NCI-H1930 (cell line): Measurements from ENCODE around the gene ATXN7.

ENCODE experiments used
- DNase-seq, 2 experiments: peaks; one replicate each; lab custom pipeline; 2025; lab: John Stamatoyannopoulos, UW

Gene ATXN7

DNA sequence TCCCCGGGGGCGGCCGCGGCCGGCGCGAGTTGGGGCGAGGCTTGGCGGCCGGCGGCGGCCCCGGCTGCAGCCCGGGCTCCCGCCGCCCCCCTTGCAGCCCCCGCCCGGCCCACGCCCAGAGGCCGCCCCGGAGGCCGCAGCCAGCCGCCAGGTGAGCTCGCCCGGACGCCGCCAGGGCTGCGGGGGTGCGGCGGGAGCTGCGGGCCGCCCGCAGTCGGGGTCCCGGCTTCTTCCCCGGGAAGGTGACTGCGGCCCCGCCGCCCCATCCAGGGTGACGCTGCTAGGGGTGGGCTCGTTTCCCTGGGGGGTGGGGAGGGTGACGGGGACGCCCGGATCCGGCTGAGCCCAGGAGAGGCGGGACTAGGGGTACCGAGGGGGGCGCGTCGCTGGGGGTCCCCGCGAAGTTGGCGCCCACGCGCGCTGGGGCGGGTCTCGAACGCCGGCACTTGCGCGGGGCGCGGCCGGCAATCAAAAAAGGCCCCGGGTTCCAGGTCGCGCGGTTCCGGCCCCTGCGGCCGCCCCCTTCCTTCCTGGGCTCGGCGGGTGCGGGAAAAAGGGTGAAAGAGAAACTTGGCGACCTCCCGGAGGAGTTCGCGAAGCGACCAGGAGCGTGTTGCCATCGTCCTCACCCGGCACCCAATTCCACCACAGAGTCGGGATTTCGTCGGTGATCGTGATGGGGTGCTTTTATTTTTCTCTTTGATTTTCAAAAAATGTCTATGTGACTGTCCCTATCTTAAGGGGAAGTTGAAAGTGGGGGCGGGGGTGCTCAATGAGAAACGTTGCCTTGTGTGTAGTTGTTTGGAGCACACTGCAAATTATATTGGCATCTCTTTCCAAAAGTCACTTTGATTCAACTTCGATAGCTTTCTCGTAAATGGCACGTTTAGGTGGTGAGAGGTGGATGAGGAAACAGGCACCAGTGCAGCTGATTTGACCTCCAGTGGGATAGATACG lies 619 bp downstream of the ATXN7 start:
- DNase-seq, result no peak

DNA sequence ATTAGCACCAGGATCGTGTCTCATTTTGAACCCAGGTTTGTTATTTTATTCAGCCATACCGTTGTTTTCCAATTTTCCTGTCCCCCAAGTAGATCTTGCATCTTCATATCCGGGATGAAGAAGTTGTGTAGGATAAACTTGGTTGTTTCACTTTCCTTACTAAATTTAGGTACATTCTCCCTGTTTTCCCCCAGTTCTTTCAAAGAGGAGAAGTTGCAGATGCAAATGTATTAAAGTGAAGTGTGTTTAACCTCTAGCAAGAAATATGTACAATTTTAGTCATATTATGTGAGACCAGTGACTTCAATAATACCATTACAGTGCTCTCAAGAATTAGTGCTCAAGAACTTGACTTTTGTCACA lies 1.3 kb downstream of the ATXN7 start:
- DNase-seq, result no peak

- no peak for DNase-seq
Measured at GRCh38 chr3:63867225-63867624, 3.6 kb downstream of the ATXN7 start.

- no peak for DNase-seq
Measured at GRCh38 chr3:63869940-63870614, 6.4 kb downstream of the ATXN7 start.

DNA sequence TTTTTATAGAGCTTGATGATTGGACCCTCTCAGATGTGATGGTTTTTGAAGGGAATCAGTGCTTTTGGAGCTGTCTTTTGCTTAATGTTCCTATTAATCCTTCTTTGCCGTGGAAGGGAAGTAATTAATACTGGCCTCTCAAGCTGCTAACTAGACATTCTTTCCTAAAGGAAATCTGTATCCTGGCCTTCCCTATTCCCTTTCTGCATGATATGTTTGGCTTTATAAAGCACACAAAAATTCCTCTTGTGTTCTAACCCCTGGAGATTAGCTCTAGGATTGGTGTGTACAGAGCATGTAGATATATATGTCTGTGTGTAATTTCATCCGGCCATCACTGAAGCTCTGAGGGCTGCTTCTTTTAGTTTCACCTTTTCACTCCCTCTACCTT lies 6.9 kb downstream of the ATXN7 start:
- DNase-seq, result no peak

DNA sequence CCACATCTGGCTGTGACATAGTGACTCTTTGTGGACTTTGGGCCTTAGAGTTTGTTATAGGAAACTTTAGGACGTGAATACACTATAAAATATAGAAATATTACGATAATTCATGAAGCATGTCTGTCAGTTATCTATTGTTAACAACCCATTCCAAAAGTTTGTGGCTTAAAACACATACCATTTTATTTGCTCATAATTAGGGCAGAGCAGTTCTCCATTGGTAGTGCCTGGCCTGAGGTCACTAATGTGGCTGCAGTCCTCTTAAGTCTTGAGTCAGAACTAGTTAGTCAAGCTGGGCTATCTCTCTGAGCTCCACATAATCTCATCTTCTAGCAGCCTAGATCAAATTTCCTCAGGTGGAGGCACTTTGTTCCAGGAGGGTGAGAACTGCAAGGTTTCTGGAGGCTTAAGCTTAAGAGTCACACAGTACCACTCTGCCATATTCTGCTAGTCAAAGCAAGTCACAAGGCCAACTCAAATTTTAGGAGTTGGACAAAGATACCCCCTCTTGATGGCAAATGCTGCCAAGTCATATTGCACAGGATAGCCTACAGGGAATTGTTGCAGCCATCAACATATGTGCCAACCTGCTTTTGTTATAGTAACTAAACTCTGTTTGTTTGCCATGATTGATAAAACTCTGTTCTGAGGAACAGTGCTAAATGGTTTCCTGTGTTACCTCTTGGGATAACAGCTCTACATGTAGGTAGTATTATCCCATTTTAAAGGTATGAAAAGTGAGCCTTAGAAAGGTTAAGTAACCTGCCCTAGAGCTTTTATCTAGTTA lies 8.7 kb downstream of the ATXN7 start:
- no peak for DNase-seq

- no peak for DNase-seq
Measured at GRCh38 chr3:63874769-63875168, 11.1 kb downstream of the ATXN7 start.

DNA sequence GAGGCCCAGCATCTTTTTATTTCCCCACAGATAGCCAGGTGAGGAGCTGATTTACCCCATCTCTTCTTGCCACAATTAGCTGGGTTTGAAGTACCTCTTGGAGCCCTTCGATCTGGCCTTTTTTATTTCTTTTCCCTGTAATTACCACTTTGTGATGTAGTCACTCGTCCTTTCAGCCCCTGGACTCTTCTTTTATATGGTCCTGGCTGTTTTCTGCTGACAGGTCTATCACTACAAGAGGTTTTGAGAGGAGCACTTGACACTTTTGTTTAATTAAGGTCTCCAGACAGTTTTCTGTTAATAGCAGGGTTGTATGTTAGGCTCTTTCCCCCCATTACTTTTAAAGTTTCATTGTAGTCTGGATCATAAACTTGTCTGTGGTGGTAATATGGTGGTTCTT lies 11.8 kb downstream of the ATXN7 start:
- no peak for DNase-seq

GRCh38 chr3:63876260-63876659 lies 12.6 kb downstream of the ATXN7 start:
- no peak for DNase-seq

- no peak for DNase-seq
Measured at GRCh38 chr3:63877737-63878393, 14.2 kb downstream of the ATXN7 start.

DNA sequence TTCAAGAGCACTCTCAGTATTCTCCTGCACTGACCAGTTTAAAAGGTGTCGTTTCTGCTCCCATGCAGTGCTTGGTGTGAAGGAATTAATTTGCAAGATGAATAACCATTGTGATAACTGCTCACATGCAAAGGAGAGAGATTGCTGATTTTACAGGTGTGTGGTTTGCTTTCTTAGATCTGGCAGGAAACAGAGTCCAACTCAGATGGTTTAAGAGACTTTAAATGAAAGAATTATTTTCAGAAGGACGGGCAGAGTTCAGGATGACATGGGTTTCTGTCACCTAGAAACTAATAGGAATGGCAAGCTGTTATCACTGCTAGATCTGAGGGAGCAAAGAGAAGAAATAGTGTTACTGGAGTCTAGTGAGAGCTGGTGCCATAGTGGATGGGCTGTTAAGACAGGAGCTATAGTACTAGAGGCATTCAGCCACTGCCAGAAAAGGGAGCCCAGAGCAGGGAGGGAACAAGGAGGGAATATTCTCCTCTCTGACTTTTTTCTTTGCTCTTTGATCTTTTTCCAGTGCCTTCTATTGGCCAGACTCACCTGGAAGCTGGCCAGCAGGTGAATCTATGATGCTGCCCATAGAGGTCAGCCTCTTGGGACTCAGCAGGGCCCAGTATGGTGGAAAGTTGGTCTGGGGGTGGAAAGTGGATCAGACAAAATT lies 14.9 kb downstream of the ATXN7 start:
- no peak for DNase-seq

GRCh38 chr3:63880653-63881052 lies 17.0 kb downstream of the ATXN7 start:
- DNase-seq, result no peak

- DNase-seq, result no peak
Measured at GRCh38 chr3:63886858-63887257, 23.2 kb downstream of the ATXN7 start.

DNA sequence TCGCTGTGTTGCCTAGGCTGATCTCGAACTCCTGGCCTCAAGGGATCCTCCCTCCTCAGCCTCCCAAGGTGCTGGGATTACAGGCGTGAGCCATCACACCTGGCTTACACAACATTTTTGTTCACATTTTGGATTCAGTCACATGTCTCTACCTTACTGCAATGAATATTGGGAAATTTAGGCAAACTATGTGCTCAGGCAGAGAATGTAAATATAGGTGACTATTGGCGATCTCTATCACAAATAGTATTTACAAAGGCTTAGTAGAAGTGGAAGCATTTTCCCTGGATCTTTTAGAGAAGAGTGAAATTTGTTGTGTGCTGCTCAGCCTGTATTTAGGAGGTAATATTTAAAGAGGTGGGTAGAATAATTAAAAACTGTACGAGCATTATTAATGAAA lies 27.9 kb downstream of the ATXN7 start:
- no peak for DNase-seq

DNA sequence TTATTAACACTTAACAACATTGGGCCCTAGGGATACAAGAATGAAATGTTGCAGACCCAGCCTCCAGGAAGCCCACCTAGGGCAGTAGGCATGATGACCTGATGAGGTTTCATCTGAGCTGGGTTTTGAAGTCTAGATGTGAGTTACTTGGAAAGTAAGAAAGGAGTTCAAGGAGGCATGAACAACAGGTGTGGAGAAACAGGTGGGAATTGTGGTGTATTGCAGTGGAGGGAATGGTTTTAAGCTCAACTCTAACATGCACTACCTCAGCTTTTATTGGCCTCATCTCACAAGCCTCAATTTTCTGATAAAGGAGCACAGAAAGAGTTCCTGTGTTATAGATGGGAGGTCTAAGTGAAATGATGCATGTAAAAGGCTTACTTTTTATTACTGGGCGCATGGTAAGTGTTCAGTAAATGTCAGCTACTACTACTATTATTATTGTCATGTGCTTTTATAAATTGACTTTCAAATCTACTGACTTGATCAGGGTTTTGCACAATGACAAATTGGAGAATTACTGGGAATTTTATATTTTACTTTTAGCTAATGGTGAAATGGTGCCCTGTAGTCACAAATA lies 29.2 kb downstream of the ATXN7 start:
- DNase-seq, result no peak

DNA sequence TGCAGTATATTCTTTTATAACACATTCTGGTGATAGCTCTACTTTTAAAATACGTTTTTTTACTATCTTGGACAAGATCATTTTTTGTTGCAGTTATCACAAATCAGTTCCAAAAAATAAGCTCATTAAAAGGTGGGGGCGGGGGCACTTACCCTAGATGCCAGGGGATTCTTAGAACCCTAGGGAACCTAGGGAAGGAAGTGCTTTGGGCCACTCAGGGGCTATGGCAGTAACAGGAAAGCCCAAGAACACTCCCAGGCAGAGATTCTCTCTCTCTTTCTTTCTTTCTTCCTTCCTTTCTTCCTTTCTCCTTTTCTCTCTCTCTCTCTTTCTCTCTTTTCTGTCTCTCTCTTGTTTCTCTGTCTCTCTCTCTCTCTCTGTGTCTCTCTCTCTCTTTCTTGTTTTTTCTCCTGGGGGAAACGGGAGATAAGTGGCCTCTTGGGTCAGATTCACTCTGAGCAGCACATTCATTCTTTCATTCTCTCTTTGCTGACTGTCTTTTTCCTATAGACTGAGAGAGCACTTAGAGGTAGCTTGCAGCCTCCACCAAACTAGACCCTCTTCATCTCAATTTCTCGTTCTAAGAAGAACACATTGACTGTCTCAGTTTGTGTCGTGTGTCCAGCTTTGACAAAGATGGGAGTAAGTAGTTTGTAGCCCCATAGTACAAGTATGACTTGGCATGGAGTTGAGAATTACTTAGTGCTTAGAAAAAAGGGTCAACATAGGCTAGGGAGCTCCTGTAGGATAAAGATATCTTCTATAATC lies 31.9 kb downstream of the ATXN7 start:
- no peak for DNase-seq

- DNase-seq, result no peak
Measured at GRCh38 chr3:63896332-63897030, 32.8 kb downstream of the ATXN7 start.

DNA sequence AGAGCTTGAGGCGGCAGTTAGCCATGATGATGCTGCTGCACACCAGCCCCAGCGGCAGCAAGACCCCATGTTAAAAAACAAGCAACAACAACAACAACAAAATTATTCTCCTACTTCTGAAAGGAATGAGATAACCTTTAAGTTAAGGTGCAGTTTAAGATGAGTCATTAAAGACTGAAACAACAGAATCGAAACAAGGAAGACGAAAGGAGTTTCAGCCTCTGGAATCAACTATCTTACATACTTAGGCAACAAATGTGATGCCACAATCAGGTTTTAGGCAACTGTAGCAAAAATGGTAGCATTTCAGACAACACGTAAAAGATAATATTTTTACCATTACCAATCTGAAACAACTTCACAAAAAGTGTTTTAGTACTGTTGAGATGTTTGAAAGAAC lies 36.3 kb downstream of the ATXN7 start:
- no peak for DNase-seq

DNA sequence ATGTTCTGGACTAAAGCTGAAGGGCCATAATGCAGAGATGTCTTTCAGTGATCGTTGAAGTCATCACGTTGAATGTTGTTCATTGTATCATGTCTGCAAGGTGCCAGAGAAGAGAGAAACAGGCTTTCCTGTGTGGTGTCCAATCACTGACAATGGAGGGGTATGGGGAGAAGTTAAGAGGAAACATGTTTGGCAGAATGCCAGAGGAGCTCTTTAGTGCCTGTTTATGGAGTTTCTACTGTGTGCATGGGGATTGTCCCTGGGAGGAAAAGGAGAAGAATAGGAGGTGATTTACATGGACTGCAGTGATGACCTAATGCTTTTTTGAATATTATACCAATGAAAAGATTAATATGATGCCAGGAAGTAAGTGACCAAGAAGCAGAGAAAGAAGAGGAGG lies 36.8 kb downstream of the ATXN7 start:
- DNase-seq, result no peak
